K562 (cell line): ENCODE results near the gene EIF4G2. TPM values are rescaled to one million over a fixed set of nuclear protein-coding genes. Genes with fewer than 3 reads are reported as not detected.
A peak's percentile ranks its signal among the peaks of the same experiment; 100 is the strongest.

ENCODE experiments used
- CAMTA2 ChIP-seq: fragments of 250-450 bp; sonication (Bioruptor Pico); conservative IDR thresholded peaks from 2 replicates; pipeline ENCODE4 v1.5.1; 2022
- ETV1 ChIP-seq: fragments of 450-650 bp; conservative IDR thresholded peaks from 2 replicates; pipeline ENCODE4 v1.6.1; 2016; ENCODE audit warnings: missing genetic modification characterization, control low read depth, low read depth, missing compliant biosample characterization
- ETV5 ChIP-seq: sonication (generic); formaldehyde crosslinking; IDR thresholded peaks from 2 replicates; pipeline ENCODE4 v1.4.0; 2020; ENCODE audit warnings: low read depth, mild to moderate bottlenecking, missing genetic modification reagents
- FOSL1 ChIP-seq: fragments of 200-800 bp; sonication (Bioruptor generic); conservative IDR thresholded peaks from 2 replicates; pipeline ENCODE4 v1.6.1; 2016; ENCODE audit warnings: missing genetic modification characterization, missing compliant biosample characterization
- GABPA ChIP-seq: fragments of 200-800 bp; sonication (Bioruptor generic); conservative IDR thresholded peaks from 2 replicates; pipeline ENCODE4 v1.6.1; 2016; ENCODE audit warnings: low read depth, missing genetic modification characterization, missing compliant biosample characterization
- GATAD2A ChIP-seq: fragments of 450-650 bp; IDR thresholded peaks from 2 replicates; pipeline ENCODE4 v1.6.1; 2017
- MXI1 ChIP-seq: IDR thresholded peaks from 2 replicates; pipeline ENCODE4 v1.6.1; 2011; ENCODE audit warnings: low read depth, mild to moderate bottlenecking, improper control_type of control experiment, low read length
- NR2C2 ChIP-seq, 2 experiments: fragments of 200-800 bp in 1 of 2; sonication (Bioruptor generic) in 1 of 2; sonication (generic) in 1 of 2; formaldehyde crosslinking in 1 of 2; IDR thresholded peaks; 2 replicates each; pipeline versions ENCODE4 v1.6.1 to v1.8.0; 2016 to 2022; ENCODE audit warnings: mild to moderate bottlenecking in 1 of 2, missing compliant biosample characterization in 1 of 2, missing genetic modification characterization in 1 of 2, missing genetic modification reagents in 1 of 2
- RNF2 ChIP-seq: sonication (generic); IDR thresholded peaks from 2 replicates; pipeline ENCODE4 v1.6.1; 2016
- SPI1 ChIP-seq: IDR thresholded peaks from 2 replicates; pipeline ENCODE4 v1.6.1; 2011; ENCODE audit warnings: low read depth, low read length, control low read depth, borderline replicate concordance
- VEZF1 ChIP-seq: fragments of 200-800 bp; sonication (Bioruptor generic); IDR thresholded peaks from 2 replicates; pipeline ENCODE4 v1.6.1; 2017; ENCODE audit warnings: missing genetic modification characterization, missing compliant biosample characterization
- ZHX1 ChIP-seq: fragments of 150-350 bp; conservative IDR thresholded peaks from 2 replicates; pipeline ENCODE4 v1.6.1; 2014; ENCODE audit warnings: low read length
- ZNF311 ChIP-seq: fragments of 250-450 bp; sonication (Bioruptor Pico); IDR thresholded peaks from 2 replicates; pipeline ENCODE4 v1.4.0; 2020; ENCODE audit warnings: mild to moderate bottlenecking, moderate library complexity
- polyA plus RNA-seq, 8 experiments: library from polyadenylated mRNA; depleted of rRNA in 4 of 8; stranded (reverse) in 5 of 8; unstranded in 3 of 8; fragments of >200 nt; fragmentation: Nextera tagmentation in 2 of 8; fragmentation: Illumina TruSeq in 1 of 8; extraction: Ambion mirVana in 2 of 8; extraction: Trizol in 1 of 8; gene quantifications; 2 replicates each; pipeline versions ENCODE4 v1.2.1 to v1.2.3, GENCODE V29; 2011 to 2014; ENCODE audit warnings: inconsistent platforms in 1 of 8, missing spikeins in 1 of 8
- total RNA-seq, 7 experiments: library from RNA; depleted of rRNA in 6 of 7; stranded (reverse); fragments of >200 nt in 6 of 7; fragmentation: Illumina TruSeq in 2 of 7; extraction: Trizol in 2 of 7; gene quantifications; 2 replicates each; pipeline versions ENCODE4 v1.2.1 to v1.2.3, GENCODE V29; 2011 to 2021; ENCODE audit warnings: low replicate concordance in 1 of 7
- TF ChIP-seq, protein P1 (sequence below), 2 experiments: fragments of 450-650 bp; IDR thresholded peaks; 2 replicates each; pipeline ENCODE4 v1.6.1; 2018; ENCODE audit warnings: mild to moderate bottlenecking in 2 of 2, low read depth in 1 of 2; ENCODE audit not compliant: partially characterized antibody in 2 of 2

EIF4G2 gene
- total and polyA plus RNA-seq, 9 of the 15 experiments (the other 6 are each of a cell fraction or from before 2014, with no cell fraction given) = 206 to 790 (median 646) TPM

DNA sequence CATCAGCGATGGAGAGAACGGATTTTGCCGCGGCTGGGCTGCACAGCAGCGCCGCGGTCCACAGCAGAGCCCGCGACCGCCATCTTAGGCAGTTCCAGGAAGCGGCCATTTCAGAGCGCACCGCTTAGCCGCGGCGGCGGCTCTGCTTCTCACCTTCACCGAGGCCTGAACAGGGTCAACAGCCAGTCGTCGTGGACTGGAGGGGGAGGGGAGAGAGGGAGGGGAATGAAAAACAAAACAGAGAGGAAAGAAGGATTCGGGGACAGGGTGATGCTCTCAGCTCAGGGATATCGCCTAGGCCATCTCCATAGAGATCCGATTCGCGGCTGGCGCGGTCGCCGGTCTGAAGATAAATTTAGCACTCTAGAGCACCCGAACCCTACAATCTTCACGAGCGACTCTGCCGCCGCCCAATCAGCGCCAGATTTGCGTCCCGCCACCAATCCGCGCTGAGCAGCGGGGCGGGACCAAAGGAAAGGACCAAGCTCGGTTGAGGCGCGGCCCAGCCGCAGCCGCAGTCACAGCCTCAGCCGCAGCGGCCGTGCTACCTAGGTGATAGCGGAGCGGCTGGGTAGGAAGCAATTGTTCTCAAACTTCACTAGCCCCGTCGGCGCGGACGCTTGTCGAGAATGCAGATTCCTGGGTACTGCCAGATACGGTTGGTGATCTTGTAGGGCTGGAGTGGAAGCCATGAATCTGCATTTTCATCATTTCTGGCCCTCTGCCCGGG, 49.1 kb upstream of the EIF4G2 start, which contains the start of gene ZBED5 (continued):
- TF ChIP-seq, protein P1, sequence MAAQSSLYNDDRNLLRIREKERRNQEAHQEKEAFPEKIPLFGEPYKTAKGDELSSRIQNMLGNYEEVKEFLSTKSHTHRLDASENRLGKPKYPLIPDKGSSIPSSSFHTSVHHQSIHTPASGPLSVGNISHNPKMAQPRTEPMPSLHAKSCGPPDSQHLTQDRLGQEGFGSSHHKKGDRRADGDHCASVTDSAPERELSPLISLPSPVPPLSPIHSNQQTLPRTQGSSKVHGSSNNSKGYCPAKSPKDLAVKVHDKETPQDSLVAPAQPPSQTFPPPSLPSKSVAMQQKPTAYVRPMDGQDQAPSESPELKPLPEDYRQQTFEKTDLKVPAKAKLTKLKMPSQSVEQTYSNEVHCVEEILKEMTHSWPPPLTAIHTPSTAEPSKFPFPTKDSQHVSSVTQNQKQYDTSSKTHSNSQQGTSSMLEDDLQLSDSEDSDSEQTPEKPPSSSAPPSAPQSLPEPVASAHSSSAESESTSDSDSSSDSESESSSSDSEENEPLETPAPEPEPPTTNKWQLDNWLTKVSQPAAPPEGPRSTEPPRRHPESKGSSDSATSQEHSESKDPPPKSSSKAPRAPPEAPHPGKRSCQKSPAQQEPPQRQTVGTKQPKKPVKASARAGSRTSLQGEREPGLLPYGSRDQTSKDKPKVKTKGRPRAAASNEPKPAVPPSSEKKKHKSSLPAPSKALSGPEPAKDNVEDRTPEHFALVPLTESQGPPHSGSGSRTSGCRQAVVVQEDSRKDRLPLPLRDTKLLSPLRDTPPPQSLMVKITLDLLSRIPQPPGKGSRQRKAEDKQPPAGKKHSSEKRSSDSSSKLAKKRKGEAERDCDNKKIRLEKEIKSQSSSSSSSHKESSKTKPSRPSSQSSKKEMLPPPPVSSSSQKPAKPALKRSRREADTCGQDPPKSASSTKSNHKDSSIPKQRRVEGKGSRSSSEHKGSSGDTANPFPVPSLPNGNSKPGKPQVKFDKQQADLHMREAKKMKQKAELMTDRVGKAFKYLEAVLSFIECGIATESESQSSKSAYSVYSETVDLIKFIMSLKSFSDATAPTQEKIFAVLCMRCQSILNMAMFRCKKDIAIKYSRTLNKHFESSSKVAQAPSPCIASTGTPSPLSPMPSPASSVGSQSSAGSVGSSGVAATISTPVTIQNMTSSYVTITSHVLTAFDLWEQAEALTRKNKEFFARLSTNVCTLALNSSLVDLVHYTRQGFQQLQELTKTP (IDR thresholded peaks at IDR 0.05; ENCODE audit: low read depth in 1 of 2, partially characterized antibody in 2 of 2) = peak in 1 of 2 experiments; percentile 29
- TF ChIP-seq CAMTA2 (CRISPR knock-in tag) (no peak), GATAD2A (peak; percentile 95), ZHX1 (peak; percentile 98), GABPA (tag) (0 out of 2 replicates have a peak, but pooled peaks have one; percentile 16), FOSL1 (peak; percentile 74), RNF2 (0 out of 2 replicates have a peak, but pooled peaks have one; percentile 33), VEZF1 (CRISPR knock-in tag) (peak; percentile 29; the same call in 1 of the 2 replicates), ZNF311 (CRISPR knock-in tag) (0 out of 2 replicates have a peak, but pooled peaks have one; percentile 28), ETV1 (tag) (peak; percentile 56; the same call in 1 of the 2 replicates), SPI1 (no peak), MXI1 (no peak), NR2C2 (CRISPR knock-in tag; IDR thresholded peaks at IDR 0.05) (0 out of 2 replicates have a peak, but pooled peaks have one; percentile 21), NR2C2 (tag; IDR thresholded peaks at IDR 0.05) (peak; percentile 70; the same call in 1 of the 2 replicates), ETV5 (CRISPR knock-in tag) (peak; percentile 48; the same call in 1 of the 2 replicates)
